Vagina (tissue), 2 donors: ENCODE results near the gene SOCS2.

ENCODE experiments used
- CTCF ChIP-seq, 3 experiments: fragments of 450-650 bp in 2 of 3; fragments of 200-600 bp in 1 of 3; sonication (generic) in 1 of 3; IDR thresholded peaks; one replicate each; pipeline ENCODE4 v1.5.1; 2017 to 2019; ENCODE audit warnings: antibody characterized with exemption in 3 of 3, mild to moderate bottlenecking in 2 of 3, moderate library complexity in 2 of 3
- POLR2A ChIP-seq, 2 donors: fragments of 450-650 bp; IDR thresholded peaks; one replicate each; pipeline ENCODE4 v1.6.1; 2017; ENCODE audit warnings: antibody characterized with exemption in 2 of 2, mild to moderate bottlenecking in 2 of 2, moderate library complexity in 2 of 2
- POLR2AphosphoS5 ChIP-seq, 2 donors: sonication (generic); formaldehyde crosslinking; IDR thresholded peaks; one replicate each; pipeline ENCODE4 v1.9.0; 2017; ENCODE audit warnings: antibody characterized with exemption in 2 of 2, mild to moderate bottlenecking in 2 of 2, low read depth in 1 of 2; ENCODE audit not compliant: insufficient read depth in 1 of 2

GRCh38 chr12:93612776-93613175 is 40.3 kb downstream of the SOCS2 start:
- TF ChIP-seq CTCF (IDR thresholded peaks at IDR 0.05) (no peak), POLR2A (IDR thresholded peaks at IDR 0.05) (no peak), POLR2AphosphoS5 (IDR thresholded peaks at IDR 0.05; ENCODE audit: insufficient read depth in 1 of 2, low read depth in 1 of 2) (no peak)
